H1 (cell line): ENCODE results near the gene OR1I1. TPM values are rescaled to one million over a fixed set of nuclear protein-coding genes. Genes with fewer than 3 reads are reported as not detected.

Experiments used
- CTCF ChIA-PET: fragments of 300-600 bp; sonication (Branson Sonifier 250); formaldehyde crosslinking; loops from one replicate; lab custom pipeline; 2021; ENCODE audit not compliant: partially characterized antibody; lab: Charles Lee
- POLR2A ChIA-PET: fragments of 300-600 bp; sonication (Branson Sonifier 250); formaldehyde crosslinking; loops from one replicate; lab custom pipeline; 2021; ENCODE audit warnings: inconsistent platforms; ENCODE audit not compliant: partially characterized antibody; lab: Charles Lee
- DNase-seq, 2 experiments: peaks; one replicate each; pipeline versions ENCODE4 v3.0.0 to v3.0.0-alpha.2; 2010 to 2022; ENCODE audit warnings: low spot score in 2 of 2, low read depth in 1 of 2, mixed read lengths in 1 of 2
- FAIRE-seq: peaks from 2 replicates; lab custom pipeline; 2011; peaks lifted over from hg19 to GRCh38; lab: Jason Lieb, UNC
- H2AFZ ChIP-seq: 2 replicates; pipeline ENCODE4 v1.8.1; 2012; ENCODE audit warnings: low read length, inconsistent platforms
- H2AK5ac ChIP-seq: 2 replicates; pipeline ENCODE4 v1.6.1; 2013; ENCODE audit warnings: low read depth, low read length
- H2BK120ac ChIP-seq: replicated peaks from 2 replicates; pipeline ENCODE3; 2013; ENCODE audit warnings: low read depth, low read length, inconsistent platforms
- H2BK12ac ChIP-seq: 2 replicates; pipeline ENCODE4 v1.6.1; 2013; ENCODE audit warnings: low read depth, low read length
- H2BK15ac ChIP-seq: 2 replicates; pipeline ENCODE4 v1.6.1; 2013; ENCODE audit warnings: low read length
- H2BK20ac ChIP-seq: 2 replicates; pipeline ENCODE4 v1.6.1; 2013; ENCODE audit warnings: low read length
- H2BK5ac ChIP-seq: 2 replicates; pipeline ENCODE4 v1.6.1; 2013; ENCODE audit warnings: low read depth, low read length
- H3K14ac ChIP-seq: 2 replicates; pipeline ENCODE4 v1.6.1; 2013; ENCODE audit warnings: inconsistent platforms; ENCODE audit not compliant: insufficient read length
- H3K18ac ChIP-seq: 2 replicates; pipeline ENCODE4 v1.6.1; 2013; ENCODE audit warnings: low read length; ENCODE audit errors: extremely low read depth
- H3K23ac ChIP-seq: 2 replicates; pipeline ENCODE4 v1.6.1; 2013; ENCODE audit warnings: inconsistent platforms; ENCODE audit not compliant: insufficient read length
- H3K23me2 ChIP-seq: 2 replicates; pipeline ENCODE4 v1.6.1; 2013; ENCODE audit warnings: low read depth, low read length
- H3K27ac ChIP-seq: 2 replicates; pipeline ENCODE4 v1.6.1; 2011; ENCODE audit warnings: low read depth, low read length, inconsistent platforms
- H3K27me3 ChIP-seq, 4 experiments: replicated peaks in 1 of 4; 1 replicate in 1 of 4; 2 replicates in 3 of 4; pipeline versions ENCODE4 v1.6.1 to v1.8.1; 2011 to 2013; ENCODE audit warnings: low read length in 3 of 4, mild to moderate bottlenecking in 3 of 4, inconsistent platforms in 2 of 4, mixed read lengths in 2 of 4, moderate library complexity in 1 of 4; ENCODE audit not compliant: control insufficient read depth in 3 of 4, insufficient read depth in 3 of 4; ENCODE audit errors: extremely low read depth in 1 of 4
- H3K36me3 ChIP-seq, 4 experiments: 2 replicates each; pipeline versions ENCODE4 v1.6.1 to v1.8.1; 2011 to 2013; ENCODE audit warnings: mild to moderate bottlenecking in 4 of 4, low read length in 3 of 4, moderate library complexity in 2 of 4, control low read depth in 1 of 4, inconsistent platforms in 1 of 4; ENCODE audit not compliant: insufficient read depth in 4 of 4, control insufficient read depth in 2 of 4
- H3K4ac ChIP-seq: replicated peaks from 2 replicates; pipeline ENCODE3; 2013; ENCODE audit warnings: low read length, low read depth, mixed read lengths, inconsistent platforms; ENCODE audit not compliant: insufficient read length
- H3K4me1 ChIP-seq, 4 experiments: replicated peaks in 1 of 4; 1 replicate in 1 of 4; 2 replicates in 3 of 4; pipeline versions ENCODE4 v1.6.1 to v1.8.1; 2011 to 2013; ENCODE audit warnings: low read length in 3 of 4, inconsistent platforms in 2 of 4, mixed read lengths in 1 of 4; ENCODE audit not compliant: insufficient read depth in 4 of 4, control insufficient read depth in 3 of 4
- H3K4me2 ChIP-seq, 2 experiments: 2 replicates each; pipeline versions ENCODE4 v1.6.1 to v1.8.1; 2011 to 2013; ENCODE audit warnings: low read depth in 2 of 2, low read length in 2 of 2, control low read depth in 1 of 2, inconsistent platforms in 1 of 2, mild to moderate bottlenecking in 1 of 2; ENCODE audit not compliant: insufficient read depth in 1 of 2
- H3K4me3 ChIP-seq, 4 experiments: fragments of 200-600, 300-600 bp in 1 of 4; sonication (generic), shearing (Covaris generic), sonication (Bioruptor Twin) in 1 of 4; 2 replicates each; pipeline versions ENCODE4 v1.5.1 to v1.8.1; 2011 to 2016; ENCODE audit warnings: low read length in 4 of 4, low read depth in 3 of 4, control low read depth in 2 of 4, inconsistent platforms in 2 of 4, mild to moderate bottlenecking in 2 of 4, mixed read lengths in 1 of 4, moderate library complexity in 1 of 4; ENCODE audit not compliant: insufficient read depth in 2 of 4; ENCODE audit errors: extremely low read depth in 1 of 4
- H3K56ac ChIP-seq: replicated peaks from 2 replicates; pipeline ENCODE3; 2013; ENCODE audit warnings: low read depth, mild to moderate bottlenecking, mixed read lengths, low read length, inconsistent platforms; ENCODE audit not compliant: insufficient read length
- H3K79me1 ChIP-seq: 2 replicates; pipeline ENCODE4 v1.6.1; 2013; ENCODE audit warnings: low read depth, low read length, control low read depth
- H3K79me2 ChIP-seq, 2 experiments: 2 replicates each; pipeline versions ENCODE4 v1.6.1 to v1.8.1; 2012 to 2013; ENCODE audit warnings: low read length in 2 of 2, mild to moderate bottlenecking in 2 of 2, inconsistent platforms in 1 of 2; ENCODE audit not compliant: insufficient read depth in 2 of 2, control insufficient read depth in 1 of 2
- H3K9ac ChIP-seq, 4 experiments: replicated peaks in 1 of 4; 1 replicate in 1 of 4; 2 replicates in 3 of 4; pipeline versions ENCODE4 v1.6.1 to v1.8.1; 2011 to 2013; ENCODE audit warnings: low read depth in 3 of 4, low read length in 3 of 4, control low read depth in 2 of 4, mild to moderate bottlenecking in 2 of 4, moderate library complexity in 2 of 4, inconsistent platforms in 1 of 4; ENCODE audit errors: extremely low read depth in 1 of 4
- H3K9me3 ChIP-seq, 2 experiments: 2 replicates each; pipeline versions ENCODE4 v1.6.1 to v1.8.1; 2012 to 2013; ENCODE audit warnings: mild to moderate bottlenecking in 2 of 2, moderate library complexity in 2 of 2, control low read depth in 1 of 2, inconsistent platforms in 1 of 2, low read depth in 1 of 2, low read length in 1 of 2, mixed read lengths in 1 of 2; ENCODE audit not compliant: insufficient read depth in 2 of 2
- H4K20me1 ChIP-seq, 2 experiments: replicated peaks in 1 of 2; 2 replicates each; pipeline versions ENCODE3 to v1.8.1; 2011 to 2013; ENCODE audit warnings: inconsistent platforms in 2 of 2, low read length in 2 of 2, mild to moderate bottlenecking in 1 of 2; ENCODE audit not compliant: insufficient read depth in 2 of 2, control insufficient read depth in 1 of 2
- H4K5ac ChIP-seq: 2 replicates; pipeline ENCODE4 v1.6.1; 2013; ENCODE audit warnings: low read length, low read depth, mixed read lengths, inconsistent platforms; ENCODE audit not compliant: insufficient read length
- H4K8ac ChIP-seq: 2 replicates; pipeline ENCODE4 v1.8.0; 2013; ENCODE audit warnings: mild to moderate bottlenecking, moderate library complexity, low read length, inconsistent platforms; ENCODE audit not compliant: insufficient read depth; ENCODE audit errors: extremely low read depth
- H4K91ac ChIP-seq: replicated peaks from 2 replicates; pipeline ENCODE3; 2013; ENCODE audit warnings: low read length, mixed read lengths, inconsistent platforms; ENCODE audit not compliant: insufficient read length
- ASH2L ChIP-seq: fragments of 200-600, 300-600 bp; sonication (generic); IDR thresholded peaks from one replicate; pipeline ENCODE4 v1.7.1; 2017; ENCODE audit warnings: low read length
- BRCA1 ChIP-seq: IDR thresholded peaks from 2 replicates; pipeline ENCODE4 v1.6.1; 2012; ENCODE audit warnings: low read depth, low read length, improper control_type of control experiment
- CBX8 ChIP-seq: fragments of 300-800, 300-1000 bp; sonication (generic); IDR thresholded peaks from 2 replicates; pipeline ENCODE4 v1.7.1; 2016; ENCODE audit warnings: low read depth, low read length, borderline replicate concordance
- CHD2 ChIP-seq: IDR thresholded peaks from 2 replicates; pipeline ENCODE4 v1.6.1; 2012; ENCODE audit warnings: low read length, improper control_type of control experiment
- GTF2F1 ChIP-seq: IDR thresholded peaks from 2 replicates; pipeline ENCODE4 v1.6.1; 2012; ENCODE audit warnings: low read depth, low read length, improper control_type of control experiment, borderline replicate concordance
- JUN ChIP-seq: IDR thresholded peaks from 2 replicates; pipeline ENCODE4 v1.6.1; 2011; ENCODE audit warnings: low read depth, mild to moderate bottlenecking, improper control_type of control experiment, low read length
- JUND ChIP-seq: IDR thresholded peaks from 2 replicates; pipeline ENCODE4 v1.6.1; 2011; ENCODE audit warnings: mild to moderate bottlenecking, improper control_type of control experiment, low read length
- RBBP5 ChIP-seq: IDR thresholded peaks from 2 replicates; pipeline ENCODE4 v1.7.1; 2012; ENCODE audit warnings: low read depth, mild to moderate bottlenecking, inconsistent platforms, low read length, moderate library complexity, borderline replicate concordance
- RXRA ChIP-seq: IDR thresholded peaks from 2 replicates; pipeline ENCODE4 v1.6.1; 2011; ENCODE audit warnings: low read depth, mild to moderate bottlenecking, low read length, moderate library complexity; ENCODE audit not compliant: insufficient read depth
- SP2 ChIP-seq: IDR thresholded peaks from 2 replicates; pipeline ENCODE4 v1.6.1; 2012; ENCODE audit warnings: mild to moderate bottlenecking, low read length, inconsistent platforms
- SP4 ChIP-seq: IDR thresholded peaks from 2 replicates; pipeline ENCODE4 v1.6.1; 2012; ENCODE audit warnings: low read length, inconsistent platforms
- SUZ12 ChIP-seq: fragments of 200-600 bp; sonication (generic); IDR thresholded peaks from 2 replicates; pipeline ENCODE4 v1.6.1; 2012; ENCODE audit warnings: mild to moderate bottlenecking, inconsistent platforms, low read length, moderate library complexity, mixed read lengths
- TBP ChIP-seq: IDR thresholded peaks from 2 replicates; pipeline ENCODE4 v1.6.1; 2011; ENCODE audit warnings: low read depth, low read length, improper control_type of control experiment
- WGBS, 2 experiments: shearing (Covaris generic) in 1 of 2; methylation state at CpG; one replicate each; pipeline versions ENCODE4 v1.1.6 to v1.1.7; 2013 to 2015; ENCODE audit warnings: low lambda C conversion rate in 2 of 2, mixed read lengths in 2 of 2, inconsistent platforms in 1 of 2, low coverage in 1 of 2, missing lambda C conversion rate in 1 of 2; ENCODE audit not compliant: insufficient replicate concordance in 2 of 2, insufficient coverage in 1 of 2, insufficient read length in 1 of 2; ENCODE audit errors: extremely low coverage in 1 of 2, missing lambda C conversion rate in 1 of 2; 5-methylcytosine and 5-hydroxymethylcytosine counted together
- polyA plus RNA-seq, 7 experiments: library from polyadenylated mRNA; depleted of rRNA in 3 of 7; stranded (reverse) in 5 of 7; unstranded in 2 of 7; fragments of >200 nt in 5 of 7; fragments of 200-250 nt in 2 of 7; gene quantifications; 1 replicate in 5 of 7; 2 replicates in 1 of 7; 4 replicates in 1 of 7; pipeline versions ENCODE4 v1.2.1 to v1.2.3, GENCODE V29; 2011 to 2013; ENCODE audit warnings: missing spikeins in 2 of 7, mixed read lengths in 2 of 7
- total RNA-seq: library from RNA; stranded (reverse); fragmentation: NEBNext Ultra II Directional; extraction: Animal tissue kit (Norgen Biotek cat#: 25700); gene quantifications from 2 replicates; pipeline ENCODE4 v1.2.1, GENCODE V29; 2021
- TF ChIP-seq, protein P1 (sequence below): IDR thresholded peaks from 2 replicates; pipeline ENCODE4 v1.6.1; 2012; ENCODE audit warnings: inconsistent platforms

OR1I1 gene
- total and polyA plus RNA-seq, 2 of the 8 experiments (the other 6 are each of a cell fraction or from before 2014, with no cell fraction given), result not detected

GRCh38 chr19:15099017-15099582, 17.1 kb downstream of the OR1I1 start:
- ChIA-PET POLR2A (interaction anchor here (1.3 kb wide), 1 partner anchor 9 kb away, joined by 5 read pairs; no protein-coding TSS in a partner anchor), CTCF (interaction anchor here (1.0 to 8.0 kb wide), 12 partner anchors 8 to 313 kb away, joined by 3 to 120 read pairs (median 6); no protein-coding TSS in a partner anchor)
- H3K23me2 ChIP-seq, result no peaks in the 10 kb centered on the region
- no peak overlapping the region for H2AFZ ChIP-seq
- no peak overlapping the region for H4K5ac ChIP-seq
- no peak overlapping the region for H3K27ac ChIP-seq
- H4K20me1 ChIP-seq, result no peaks in the 10 kb centered on the region
- no peak overlapping the region for H4K8ac ChIP-seq
- no peak for FAIRE-seq
- no peak overlapping the region for H3K4ac ChIP-seq
- 92% methylated on average over 2 of the region's 3 CpGs; no CpG with 5 or more reads in 1 of the 2 experiments for WGBS, 2 experiments
- H3K4me3 ChIP-seq, result no peak overlapping the region
- H3K79me1 ChIP-seq, result no peaks in the 10 kb centered on the region
- no peak overlapping the region for H3K9ac ChIP-seq
- no peak overlapping the region for H2BK12ac ChIP-seq
- H3K27me3 ChIP-seq, result no peaks in the 10 kb centered on the region
- H3K23ac ChIP-seq, result no peak overlapping the region
- no peak overlapping the region for H2BK20ac ChIP-seq
- H3K18ac ChIP-seq, result no peak overlapping the region
- no peak overlapping the region for H3K56ac ChIP-seq
- no peak overlapping the region for H3K14ac ChIP-seq
- no peak overlapping the region for H2BK120ac ChIP-seq
- no peak overlapping the region for H3K4me2 ChIP-seq
- no peaks in the 10 kb centered on the region for H3K36me3 ChIP-seq
- no peaks in the 10 kb centered on the region for H3K79me2 ChIP-seq
- DNase-seq, result no peak
- no peak overlapping the region for H2BK15ac ChIP-seq
- no peak overlapping the region for H4K91ac ChIP-seq
- H2BK5ac ChIP-seq, result no peak overlapping the region
- no peak overlapping the region for H2AK5ac ChIP-seq
- peaks cover 0 to 6% of the 10 kb centered on the region in 2 experiments; a peak in 2 of 4 replicates for H3K9me3 ChIP-seq
- no peaks in the 10 kb centered on the region for H3K4me1 ChIP-seq
- TF ChIP-seq CHD2 (no peak), GTF2F1 (no peak), SP2 (no peak), RBBP5 (no peak), ASH2L (no peak), JUND (no peak), TBP (no peak), RXRA (no peak), SP4 (no peak), BRCA1 (no peak), JUN (no peak), CBX8 (no peak), SUZ12 (no peak)
- TF ChIP-seq, protein P1, sequence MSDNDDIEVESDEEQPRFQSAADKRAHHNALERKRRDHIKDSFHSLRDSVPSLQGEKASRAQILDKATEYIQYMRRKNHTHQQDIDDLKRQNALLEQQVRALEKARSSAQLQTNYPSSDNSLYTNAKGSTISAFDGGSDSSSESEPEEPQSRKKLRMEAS, result no peak
